Activated T-helper 9 cell treated with anti-CD3 and anti-CD28 coated beads, Interleukin-2, amount 50 U/mL, for 16 hours (primary cell): ENCODE measurements around the gene LRRC25.
"Not testable (repeated sequence)": the region's sequence is repeated elsewhere in the genome, so short reads cannot be mapped to it uniquely, and the experiment has no call there.

Experiments used
- DNase-seq: peaks from one replicate; pipeline ENCODE4 v3.0.0-alpha.2; 2020; ENCODE audit warnings: low read depth

Gene LRRC25

DNA sequence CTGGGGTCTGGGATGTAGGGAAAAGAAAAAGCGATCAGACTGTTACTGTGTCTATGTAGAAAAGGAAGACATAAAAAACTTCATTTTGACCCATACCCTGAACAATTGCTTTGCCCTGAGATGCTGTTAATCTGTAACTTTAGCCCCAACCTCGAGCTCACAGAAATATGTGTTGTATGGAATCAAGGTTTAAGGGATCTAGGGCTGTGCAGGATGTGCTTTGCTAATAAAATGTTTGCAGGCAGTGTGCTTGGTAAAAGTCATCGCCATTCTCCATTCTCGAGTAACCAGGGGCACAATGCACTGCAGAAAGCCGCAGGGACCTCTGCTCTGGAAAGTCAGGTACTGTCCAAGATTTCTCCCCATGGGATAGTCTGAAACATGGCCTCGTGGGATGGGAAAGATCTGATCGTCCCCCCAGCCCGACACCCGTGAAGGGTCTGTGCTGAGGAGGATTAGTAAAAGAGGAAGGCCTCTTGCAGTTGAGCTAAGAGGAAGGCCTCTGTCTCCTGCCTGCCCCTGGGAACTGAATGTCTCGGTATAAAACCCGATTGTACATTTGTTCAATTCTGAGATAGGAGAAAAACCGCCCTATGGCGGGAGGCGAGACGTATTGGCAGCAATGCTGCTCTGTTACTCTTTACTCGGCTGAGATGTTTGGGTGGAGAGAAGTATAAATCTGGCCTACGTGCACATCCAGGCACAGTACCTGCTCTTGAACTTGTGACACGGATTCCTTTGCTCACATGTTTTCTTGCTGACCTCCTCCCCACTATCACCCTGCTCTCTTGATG lies 5.2 kb upstream of the LRRC25 start:
- DNase-seq = not testable (repeated sequence)

DNA sequence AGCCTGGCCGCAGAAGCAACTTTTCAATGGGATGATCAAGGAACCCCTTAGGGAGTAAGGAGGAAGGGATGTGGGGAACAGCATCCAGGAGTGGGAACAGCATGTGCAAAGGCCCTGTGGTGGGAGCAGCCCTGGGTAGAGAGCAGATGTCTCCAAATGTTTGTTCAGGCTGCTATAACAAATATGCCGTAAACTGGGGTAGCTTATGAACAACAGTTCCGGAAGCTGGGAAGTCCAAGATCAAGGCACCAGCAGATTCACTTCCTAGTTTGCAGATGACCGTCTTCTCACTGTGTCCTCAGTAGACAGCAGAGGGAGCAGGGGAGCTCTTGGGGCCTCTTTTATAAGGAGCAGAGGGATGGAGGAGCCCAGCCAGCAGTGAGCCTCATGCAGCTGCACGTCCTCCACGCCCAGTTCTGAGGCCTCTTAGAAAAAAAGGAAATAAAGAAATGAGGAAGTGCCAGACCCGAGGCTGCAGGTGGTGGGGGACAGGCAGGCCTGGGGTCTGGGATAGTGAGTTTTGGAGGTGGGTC lies 4.2 kb upstream of the LRRC25 start:
- DNase-seq = no peak

DNA sequence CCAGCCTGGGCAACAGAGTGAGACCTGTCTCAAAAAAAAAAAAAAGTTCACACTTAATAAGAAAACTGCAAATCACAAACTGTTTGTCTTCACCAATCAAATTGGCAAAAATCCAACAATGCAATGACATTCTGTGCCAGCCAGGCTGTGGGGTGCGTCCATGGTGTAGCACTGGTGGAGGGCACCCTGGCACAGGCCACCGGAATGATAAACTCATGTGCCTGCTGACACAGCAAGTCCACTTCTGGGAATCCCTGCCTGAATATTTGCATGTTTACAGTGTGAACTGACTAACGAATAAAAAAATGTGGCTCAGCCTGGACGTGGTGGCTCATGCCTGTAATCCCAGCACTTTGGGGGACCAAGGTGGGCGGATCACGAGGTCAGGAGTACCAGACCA lies 1.6 kb upstream of the LRRC25 start:
- DNase-seq = no peak

DNA sequence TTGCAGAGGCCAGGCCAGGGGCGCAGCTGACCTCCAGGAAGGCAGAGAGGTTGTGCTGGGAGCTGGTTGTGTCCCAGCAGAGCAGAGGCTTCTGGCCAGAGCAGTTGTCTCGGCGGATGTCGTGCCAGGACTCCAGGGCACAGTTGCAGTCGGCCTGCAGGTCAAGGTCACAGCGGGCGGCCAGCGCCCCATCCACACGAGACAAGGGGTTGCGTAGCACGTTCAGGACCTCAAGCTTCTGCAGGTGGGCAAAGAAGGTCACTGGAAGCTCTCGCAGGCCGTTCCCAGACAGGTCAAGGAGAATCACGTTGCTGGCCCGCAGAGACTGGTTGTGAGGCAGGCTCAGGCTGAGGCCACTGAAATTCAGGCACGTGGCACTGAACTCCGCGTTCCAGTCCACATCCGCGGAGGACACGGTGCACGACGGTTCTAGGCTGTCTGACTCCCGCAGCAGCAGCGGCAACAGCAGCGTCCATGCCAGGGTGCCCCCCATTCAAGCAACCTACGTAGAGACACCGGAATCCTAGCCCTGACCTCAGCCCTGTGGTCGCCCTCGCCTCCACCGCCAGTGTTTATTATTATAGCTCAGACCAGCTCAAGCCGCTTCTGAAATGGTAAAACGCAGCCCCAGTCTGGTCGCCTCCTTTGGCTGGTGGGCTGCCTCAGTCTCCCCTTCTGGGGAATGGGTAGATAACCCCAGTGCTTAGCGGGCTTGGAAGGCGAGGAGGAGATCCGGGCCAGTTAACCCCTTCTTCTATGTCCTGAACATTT lies 766 bp downstream of the LRRC25 start:
- no peak for DNase-seq

DNA sequence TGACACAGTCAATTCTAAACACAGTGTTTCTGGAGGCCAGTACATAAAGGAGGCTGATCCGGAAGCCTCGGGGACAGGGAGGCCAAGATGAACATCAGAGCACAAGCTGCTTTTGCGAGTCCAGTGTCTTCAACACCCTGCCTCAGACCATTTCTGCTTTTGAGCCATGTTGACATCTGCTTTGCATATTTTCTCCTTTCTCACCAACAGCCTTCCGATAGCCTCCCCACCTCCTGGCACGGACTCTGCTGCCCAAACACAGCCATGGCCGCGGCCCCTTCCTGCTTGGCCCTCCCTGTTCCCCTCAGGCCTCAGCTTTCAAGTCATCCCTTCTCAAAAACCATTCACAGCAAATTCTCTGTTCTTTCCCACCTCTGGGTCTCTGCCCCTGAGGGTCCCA lies 3.6 kb downstream of the LRRC25 start:
- DNase-seq = no peak

DNA sequence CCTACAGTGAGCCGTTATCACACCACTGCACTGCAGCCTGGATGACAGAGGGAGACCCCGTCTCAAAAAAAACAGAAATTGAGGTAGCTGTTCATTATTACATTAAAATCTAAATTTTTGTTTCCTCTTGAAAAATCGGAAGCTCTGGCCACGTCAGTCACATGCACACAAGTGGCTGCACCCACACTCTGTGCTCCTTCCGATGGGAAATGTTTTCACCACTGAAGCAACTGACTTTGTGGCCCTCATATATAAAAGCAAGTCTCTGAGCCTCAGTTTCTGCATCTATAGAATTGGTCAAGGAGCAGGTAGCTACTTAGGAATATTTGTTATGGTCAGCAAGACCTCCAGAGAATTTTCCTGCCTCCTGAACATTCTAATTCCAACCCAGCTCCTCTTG lies 4.5 kb downstream of the LRRC25 start:
- no peak for DNase-seq

DNA sequence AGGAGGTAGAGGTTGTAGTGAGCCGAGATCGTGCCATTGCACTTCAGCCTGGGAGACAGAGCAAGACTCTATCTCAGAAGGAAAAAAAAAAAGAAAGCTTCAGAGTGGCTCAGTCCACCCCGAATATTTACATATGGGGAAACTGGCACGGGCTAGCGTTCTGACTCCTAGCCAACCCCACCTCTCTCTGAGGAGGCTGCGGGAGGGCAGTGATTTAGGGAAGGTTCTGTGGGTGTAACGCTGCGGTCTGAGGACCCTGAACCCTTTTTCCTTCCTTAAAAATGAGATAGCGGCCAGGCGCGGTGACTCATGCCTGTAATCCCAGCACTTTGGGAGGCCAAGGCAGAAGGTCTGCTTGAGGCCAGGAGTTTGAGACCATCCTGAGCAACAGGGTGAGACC lies 5.0 kb downstream of the LRRC25 start:
- no peak for DNase-seq

DNA sequence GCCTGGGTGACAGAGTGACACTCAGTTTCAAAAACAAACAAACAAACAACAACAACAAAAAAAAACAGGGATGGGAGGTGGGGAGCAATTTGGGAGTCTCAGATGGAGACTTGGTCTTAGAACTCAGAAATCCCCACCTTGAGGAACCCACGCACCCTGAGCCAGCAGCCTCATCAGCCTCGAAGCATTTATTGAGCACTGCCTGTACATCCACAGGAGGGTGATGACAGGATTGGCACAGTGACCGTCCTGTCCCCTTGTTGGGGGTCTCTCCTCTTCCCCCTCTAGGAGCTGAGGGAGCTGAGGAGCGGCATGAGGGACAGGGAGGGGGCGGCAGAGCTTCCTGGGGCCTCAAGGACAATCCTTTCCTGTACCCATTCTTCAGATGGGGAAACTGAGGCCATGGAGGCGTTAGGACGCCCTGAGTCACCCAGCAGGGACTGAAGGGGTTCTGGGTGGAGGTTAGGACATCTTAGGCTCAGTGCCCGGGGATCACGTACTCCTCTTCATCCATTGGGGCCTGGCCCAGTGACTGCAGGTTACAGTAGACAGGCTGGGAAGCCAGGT lies 5.8 kb downstream of the LRRC25 start:
- no peak for DNase-seq

DNA sequence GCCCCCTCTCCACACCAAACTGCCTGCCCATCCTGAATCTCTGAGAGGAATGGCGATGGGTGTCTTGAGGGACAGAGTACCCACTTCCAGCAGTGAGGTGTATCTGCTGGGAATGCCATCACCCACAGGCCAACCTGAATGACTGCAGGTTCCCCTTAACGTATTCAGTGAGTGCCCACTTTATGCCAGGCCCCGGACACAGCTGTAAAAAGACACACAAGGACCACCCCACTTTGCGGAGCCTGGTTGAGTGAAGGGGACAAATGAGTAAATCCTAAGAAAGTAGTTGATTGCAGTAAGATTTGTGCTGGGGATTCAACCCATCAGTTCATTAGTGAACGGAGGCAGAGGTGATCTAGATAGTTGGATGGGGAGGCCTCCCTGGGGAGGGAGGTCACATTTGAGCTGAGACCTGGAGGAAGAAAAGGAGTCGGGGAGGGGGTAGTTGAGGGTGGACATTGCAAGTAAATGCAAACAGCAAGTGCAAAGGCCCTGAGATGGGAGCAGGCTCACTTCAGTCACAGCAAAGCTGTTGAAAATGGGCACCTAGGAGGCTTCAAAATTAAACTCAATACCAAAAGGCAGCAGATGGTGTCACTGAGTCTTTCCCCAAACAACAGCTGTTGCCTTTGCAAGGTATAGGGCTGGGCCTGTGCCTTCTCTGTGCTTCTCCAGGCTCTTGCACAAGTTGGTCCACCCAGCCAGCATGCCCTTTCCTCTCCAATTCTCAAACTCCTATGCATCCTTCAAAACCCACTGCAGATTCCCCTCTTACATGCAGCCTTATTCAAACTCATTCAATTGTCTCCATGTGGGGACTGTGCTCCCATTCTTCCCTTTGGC lies 7.1 kb downstream of the LRRC25 start:
- DNase-seq = no peak

DNA sequence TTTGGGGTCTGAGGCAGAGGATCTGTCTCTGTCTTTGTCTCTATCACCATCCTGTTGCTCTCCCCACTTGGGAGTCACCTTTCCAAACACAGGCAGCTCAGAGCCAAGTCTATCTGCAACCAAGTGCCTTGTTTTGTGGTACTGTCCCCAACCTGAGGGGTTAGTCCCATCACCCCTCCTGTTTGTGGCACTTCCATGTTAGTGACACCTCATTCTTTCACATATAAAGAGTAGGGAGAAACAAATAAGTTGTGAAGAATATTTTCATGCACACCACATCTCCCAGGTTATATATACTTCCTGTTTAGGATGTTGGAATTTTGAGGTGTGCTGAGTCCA lies 7.7 kb downstream of the LRRC25 start:
- DNase-seq = no peak

DNA sequence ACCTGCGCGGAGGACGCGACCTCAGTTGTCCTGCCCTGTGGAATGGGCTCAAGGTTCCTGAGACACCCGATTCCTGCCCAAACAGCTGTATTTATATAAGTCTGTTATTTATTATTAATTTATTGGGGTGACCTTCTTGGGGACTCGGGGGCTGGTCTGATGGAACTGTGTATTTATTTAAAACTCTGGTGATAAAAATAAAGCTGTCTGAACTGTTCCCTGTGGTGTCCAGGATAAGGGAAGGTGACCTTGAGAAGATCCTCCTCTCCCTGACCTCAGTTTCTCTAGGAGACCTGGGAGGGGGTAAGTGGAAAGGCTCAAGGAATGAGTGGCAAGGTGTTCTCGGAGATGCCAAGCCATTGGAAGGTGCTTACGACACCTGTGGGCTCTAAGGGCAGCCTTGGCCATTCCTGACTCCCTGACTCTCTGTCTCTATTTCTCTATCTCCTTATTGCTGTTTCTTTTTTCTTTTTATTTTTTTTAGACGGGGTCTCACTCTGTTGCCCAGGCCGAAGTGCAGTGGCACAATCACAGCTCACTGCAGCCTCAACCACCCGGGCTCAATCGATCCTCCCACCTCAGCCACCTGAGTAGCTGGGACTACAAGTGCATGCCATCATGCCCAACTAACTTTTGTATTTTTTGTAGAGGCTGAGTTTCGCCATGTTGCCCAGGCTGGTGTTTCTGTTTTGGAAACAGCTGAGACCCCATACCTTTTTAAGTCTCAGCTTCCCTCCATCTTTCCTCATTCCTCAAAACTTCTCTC lies 8.3 kb downstream of the LRRC25 start:
- DNase-seq = no peak

DNA sequence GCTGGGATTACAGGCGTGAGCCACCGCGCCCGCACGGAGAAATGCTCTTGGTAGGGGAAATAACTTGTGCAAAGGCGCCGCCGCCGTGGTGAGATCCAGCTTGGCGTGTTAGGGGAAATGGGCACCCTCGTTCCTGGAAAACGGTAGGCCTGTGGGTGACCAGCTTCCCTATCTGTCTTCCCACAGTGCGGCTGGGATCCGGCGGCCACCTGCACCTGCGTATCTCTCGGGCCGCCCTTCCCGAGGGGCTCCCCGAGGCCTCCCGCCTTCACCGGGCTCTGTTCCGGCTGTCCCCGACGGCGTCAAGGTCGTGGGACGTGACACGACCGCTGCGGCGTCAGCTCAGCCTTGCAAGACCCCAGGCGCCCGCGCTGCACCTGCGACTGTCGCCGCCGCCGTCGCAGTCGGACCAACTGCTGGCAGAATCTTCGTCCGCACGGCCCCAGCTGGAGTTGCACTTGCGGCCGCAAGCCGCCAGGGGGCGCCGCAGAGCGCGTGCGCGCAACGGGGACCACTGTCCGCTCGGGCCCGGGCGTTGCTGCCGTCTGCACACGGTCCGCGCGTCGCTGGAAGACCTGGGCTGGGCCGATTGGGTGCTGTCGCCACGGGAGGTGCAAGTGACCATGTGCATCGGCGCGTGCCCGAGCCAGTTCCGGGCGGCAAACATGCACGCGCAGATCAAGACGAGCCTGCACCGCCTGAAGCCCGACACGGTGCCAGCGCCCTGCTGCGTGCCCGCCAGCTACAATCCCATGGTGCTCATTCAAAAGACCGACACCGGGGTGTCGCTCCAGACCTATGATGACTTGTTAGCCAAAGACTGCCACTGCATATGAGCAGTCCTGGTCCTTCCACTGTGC lies 9.1 kb downstream of the LRRC25 start:
- peak; percentile 71 for DNase-seq

DNA sequence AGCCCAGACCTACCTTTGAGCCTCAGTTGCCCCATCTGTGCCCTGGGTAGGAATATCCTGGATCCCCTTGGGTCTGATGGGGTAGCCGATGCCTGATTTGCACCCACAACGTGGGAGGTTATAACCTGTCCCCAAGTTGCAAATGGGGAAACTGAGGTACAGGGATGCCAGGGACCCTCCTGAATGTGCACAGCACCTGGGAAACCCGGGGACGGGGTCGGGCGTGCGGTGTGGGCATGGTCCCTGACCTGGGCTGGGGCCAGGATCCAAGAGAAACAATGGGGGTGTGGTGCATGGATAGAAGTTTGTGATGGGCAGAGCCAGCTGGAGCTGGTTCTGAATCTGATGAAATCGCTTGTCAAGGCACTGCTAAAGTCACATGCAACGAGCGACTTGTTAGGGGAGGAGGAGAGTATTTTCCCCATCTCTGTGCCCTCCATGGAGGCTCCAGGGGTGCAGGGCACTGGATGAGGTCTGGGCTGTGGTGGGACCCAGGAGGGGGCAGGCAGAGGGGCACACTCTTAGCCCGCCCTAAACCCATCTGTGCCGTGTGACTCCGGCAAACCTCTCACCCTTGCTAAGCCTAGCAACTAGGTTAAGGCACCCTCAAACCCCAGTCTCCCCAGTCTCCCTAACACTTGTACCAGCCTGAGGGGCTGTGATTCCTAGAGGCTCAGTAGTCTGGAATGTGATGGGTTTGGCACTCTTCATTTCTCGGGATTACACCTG lies 10.7 kb downstream of the LRRC25 start:
- DNase-seq = no peak

DNA sequence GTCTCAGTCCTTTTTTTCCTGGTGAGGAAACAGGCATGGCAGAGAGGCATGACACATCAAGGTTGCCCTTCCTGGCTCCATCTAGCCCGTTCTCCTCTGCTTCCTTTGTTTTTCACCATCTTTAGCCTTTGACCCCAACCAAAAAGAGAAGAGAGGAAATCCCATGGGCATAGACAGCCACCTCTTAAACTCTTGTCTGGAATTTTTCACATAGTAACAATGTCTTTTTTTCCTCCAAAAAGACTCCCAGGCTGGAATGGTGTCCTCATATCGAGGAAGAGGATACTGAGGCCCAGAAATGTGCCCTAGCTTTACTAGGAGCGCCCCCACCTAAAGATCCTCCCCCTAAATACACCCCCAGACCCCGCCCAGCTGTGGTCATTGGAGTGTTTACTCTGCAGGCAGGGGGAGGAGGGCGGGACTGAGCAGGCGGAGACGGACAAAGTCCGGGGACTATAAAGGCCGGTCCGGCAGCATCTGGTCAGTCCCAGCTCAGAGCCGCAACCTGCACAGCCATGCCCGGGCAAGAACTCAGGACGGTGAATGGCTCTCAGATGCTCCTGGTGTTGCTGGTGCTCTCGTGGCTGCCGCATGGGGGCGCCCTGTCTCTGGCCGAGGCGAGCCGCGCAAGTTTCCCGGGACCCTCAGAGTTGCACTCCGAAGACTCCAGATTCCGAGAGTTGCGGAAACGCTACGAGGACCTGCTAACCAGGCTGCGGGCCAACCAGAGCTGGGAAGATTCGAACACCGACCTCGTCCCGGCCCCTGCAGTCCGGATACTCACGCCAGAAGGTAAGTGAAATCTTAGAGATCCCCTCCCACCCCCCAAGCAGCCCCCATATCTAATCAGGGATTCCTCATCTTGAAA lies 11.5 kb downstream of the LRRC25 start, which contains the start of gene GDF15:
Gene GDF15 (plus strand): TSS at position 484 of the 868 bp plus-strand sequence. CDS start 32 bp downstream, at position 516.
- no peak for DNase-seq

DNA sequence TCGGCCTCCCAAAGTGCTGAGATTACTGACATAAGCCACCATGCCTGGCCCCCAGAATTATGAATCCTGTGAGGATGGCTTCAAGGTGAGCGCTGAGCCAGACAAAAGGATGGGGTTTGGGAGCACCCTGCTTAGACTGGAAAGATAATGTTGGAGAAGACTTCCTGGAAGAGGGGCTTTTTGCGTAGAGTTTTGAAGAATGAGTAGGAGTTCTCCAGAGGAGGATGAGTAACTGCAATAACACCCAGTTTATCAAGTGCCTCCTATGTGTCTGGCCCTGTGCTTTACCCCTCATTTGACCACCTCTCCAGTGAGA lies 12.1 kb downstream of the LRRC25 start:
- DNase-seq = no peak

DNA sequence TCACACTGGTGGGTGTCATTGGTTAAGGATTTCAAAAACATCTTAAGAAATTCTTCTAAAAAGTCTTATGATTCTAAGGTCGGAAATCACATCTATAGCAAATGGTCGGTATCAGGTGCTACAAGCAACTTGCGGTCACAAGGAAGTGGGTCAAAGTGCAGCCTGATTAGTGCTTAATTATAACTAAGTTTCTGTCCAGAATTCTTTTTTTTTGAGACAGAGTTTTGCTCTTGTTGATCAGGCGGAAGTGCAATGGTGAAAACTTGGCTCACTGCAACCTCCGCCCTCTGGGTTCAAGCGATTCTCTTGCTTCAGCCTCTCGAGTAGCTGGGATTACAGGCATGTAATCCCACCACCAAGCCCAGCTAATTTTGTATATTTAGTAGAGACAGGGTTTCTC lies 12.6 kb downstream of the LRRC25 start:
- DNase-seq = no peak

DNA sequence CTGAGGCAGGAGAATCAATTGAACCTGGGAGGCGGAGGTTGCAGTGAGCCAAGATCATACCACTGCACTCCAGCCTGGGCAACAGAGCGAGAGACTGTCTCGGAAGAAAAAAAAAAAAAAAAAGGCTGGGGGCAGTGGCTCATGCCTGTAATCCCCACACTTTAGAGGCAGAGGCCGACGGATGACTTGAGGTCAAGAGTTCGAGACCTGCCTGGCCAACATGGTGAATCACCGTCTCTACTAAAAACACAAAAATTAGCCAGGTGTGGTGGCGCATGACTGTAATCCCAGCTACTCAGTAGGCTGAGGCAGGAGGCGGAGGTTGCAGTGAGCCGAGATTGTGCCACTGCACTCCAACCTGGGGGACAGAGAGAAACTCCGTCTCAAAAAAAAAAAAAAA lies 13.8 kb downstream of the LRRC25 start:
- DNase-seq = not testable (repeated sequence)

DNA sequence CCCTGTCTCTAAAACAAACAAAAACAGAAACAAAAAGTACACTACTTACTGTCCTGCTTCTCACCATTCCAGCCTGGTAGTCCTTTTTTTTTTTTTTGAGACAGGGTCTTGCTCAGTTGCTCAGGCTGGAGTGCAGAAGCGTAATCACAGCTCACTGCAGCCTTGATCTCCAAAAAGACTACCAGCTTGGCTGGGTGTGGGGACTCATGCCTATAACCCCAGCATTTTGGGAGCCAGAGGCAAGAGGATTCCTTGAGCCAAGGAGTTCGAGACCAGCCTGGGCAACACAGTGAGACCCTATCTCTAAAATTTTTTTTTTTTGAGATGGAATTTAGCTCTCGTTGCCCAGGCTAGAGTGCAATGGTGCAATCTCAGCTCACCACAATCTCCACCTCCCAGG lies 16.6 kb downstream of the LRRC25 start:
- no peak for DNase-seq
